Astrocyte of the cerebellum (primary cell): ENCODE results near the gene EEFSEC.

Experiments
- DNase-seq: peaks from one replicate; pipeline ENCODE4 v3.0.0-alpha.2; 2011; ENCODE audit warnings: low read depth
- H3K4me3 ChIP-seq: 2 replicates; pipeline ENCODE4 v1.5.1; 2011; ENCODE audit warnings: mild to moderate bottlenecking, low read depth, low read length, moderate library complexity
- CTCF ChIP-seq: IDR thresholded peaks from 2 replicates; pipeline ENCODE4 v1.5.1; 2012; ENCODE audit warnings: low read length, low read depth, moderate library complexity, mild to moderate bottlenecking; ENCODE audit errors: missing control alignments
- in situ Hi-C: cut with HindIII; loops from 2 replicates; pipeline ENCODE4 v1.10.0; 2017; ENCODE audit warnings: low sequenced_read_pairs

The EEFSEC gene

GRCh38 chr3:128427872-128428822, 274.9 kb downstream of the EEFSEC start:
- no peak for DNase-seq
- in situ Hi-C loops = no loop called here
- no peak for TF ChIP-seq CTCF
- no peak overlapping the region for H3K4me3 ChIP-seq

DNA sequence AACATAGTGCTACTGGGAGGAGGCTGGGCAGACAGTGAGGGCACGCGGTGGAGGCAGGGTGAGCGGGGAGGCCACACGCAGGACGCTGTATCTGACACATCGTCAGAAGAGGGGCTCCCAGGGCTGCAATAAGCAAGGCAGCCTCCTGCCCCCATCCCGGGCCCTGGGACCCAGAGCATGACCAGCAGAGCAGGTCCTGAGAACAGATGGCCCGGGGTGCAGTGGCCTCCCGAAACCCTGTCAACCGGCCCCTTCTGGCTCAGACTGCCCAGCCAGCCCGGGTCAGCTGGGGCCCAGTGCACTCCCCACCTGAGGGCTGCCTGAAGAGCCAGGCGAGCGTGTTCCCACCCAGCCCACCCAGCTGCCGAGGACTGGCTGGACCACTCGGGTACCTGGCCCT, 276.0 kb downstream of the EEFSEC start:
- no peak for TF ChIP-seq CTCF
- no peak for DNase-seq
- no peak overlapping the region for H3K4me3 ChIP-seq
- in situ Hi-C loops = no loop called here

DNA sequence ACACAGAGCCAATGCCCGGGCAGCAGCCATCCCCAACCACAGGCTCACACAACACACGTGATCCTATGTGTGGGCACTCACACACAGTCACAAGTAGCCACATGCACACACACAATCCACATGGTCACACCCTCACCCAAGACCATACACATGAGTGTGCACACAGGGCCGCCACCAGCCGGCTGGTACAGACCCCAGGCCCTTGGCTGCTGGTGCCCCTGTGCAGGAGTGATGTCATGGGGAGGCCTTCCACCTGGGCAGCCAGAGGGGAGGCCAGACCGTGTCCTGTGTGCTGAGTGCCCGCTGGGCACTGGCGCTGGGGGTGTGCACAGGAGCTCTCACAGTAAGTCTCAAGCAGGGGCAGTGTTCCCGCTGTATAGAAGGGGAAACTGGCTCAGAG, 276.5 kb downstream of the EEFSEC start:
- DNase-seq = no peak
- H3K4me3 ChIP-seq = no peak overlapping the region
- no peak for TF ChIP-seq CTCF
- in situ Hi-C loops = no loop called here

- H3K4me3 ChIP-seq = no peak overlapping the region
- in situ Hi-C loops = no loop called here
- TF ChIP-seq CTCF = no peak
- no peak for DNase-seq
Measured at GRCh38 chr3:128430301-128430700, 277.0 kb downstream of the EEFSEC start.

GRCh38 chr3:128430731-128431130, 277.4 kb downstream of the EEFSEC start:
- no peak for DNase-seq
- H3K4me3 ChIP-seq = no peak overlapping the region
- TF ChIP-seq CTCF = no peak
- in situ Hi-C loops = no loop called here

DNA sequence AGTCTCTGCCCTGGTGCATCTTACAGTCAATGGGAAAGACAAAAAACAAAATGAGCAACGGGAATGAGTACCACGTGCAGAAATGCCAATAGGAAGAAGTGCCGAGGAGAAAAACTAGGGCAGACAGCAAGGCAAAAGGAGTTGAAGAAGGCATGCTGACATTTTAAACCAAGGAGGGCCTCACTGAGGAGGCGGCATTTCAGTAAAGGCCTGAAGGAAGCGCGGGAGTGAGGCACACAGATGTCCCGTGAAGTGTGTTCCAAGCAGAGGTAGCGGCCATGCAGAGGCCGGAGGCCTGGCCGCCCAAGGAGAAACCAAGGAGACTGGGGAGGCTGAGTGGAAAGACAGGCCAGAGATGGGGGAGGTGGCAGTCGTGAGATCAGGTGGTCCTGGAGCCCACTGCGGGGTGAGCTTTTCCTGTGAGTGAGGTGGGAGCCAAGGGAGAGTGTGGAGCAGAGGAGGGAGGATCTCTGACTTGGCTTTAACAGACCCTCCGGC, 278.6 kb downstream of the EEFSEC start:
- no peak overlapping the region for H3K4me3 ChIP-seq
- no peak for DNase-seq
- no peak for TF ChIP-seq CTCF
- in situ Hi-C loops = no loop called here
